ENCODE results near the gene OPRM1.
"Not testable (repeated sequence)": the region's sequence is repeated elsewhere in the genome, so short reads cannot be mapped to it uniquely, and the experiment has no call there.

The OPRM1 gene

DNA sequence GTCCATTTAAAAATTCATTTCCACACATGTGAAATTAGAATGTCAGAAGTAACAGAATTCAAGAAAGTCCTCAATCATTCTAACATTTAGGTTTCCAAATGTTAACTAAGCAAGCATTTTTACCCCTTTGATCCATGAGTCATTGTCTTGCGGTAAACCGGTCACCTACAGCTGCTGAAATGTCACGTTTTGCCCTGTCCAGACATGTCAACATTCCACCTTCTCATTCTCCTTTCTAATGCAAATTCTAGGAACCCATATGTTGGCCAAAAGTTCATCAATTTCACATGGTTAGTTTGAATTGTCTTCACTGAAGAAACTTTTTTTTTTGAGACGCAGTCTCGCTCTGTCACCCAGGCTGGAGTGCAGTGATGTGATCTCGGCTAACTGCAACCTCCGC lies 200.4 kb downstream of the OPRM1 start:
- Histone ChIP-seq H3K27ac (ENCODE audit: low read length) (no peak overlapping the region), H3K9me3 (ENCODE audit: control insufficient read depth in 2 of 2, low read length in 2 of 2) (no peaks in the 10 kb centered on the region), H3K27me3 (ENCODE audit: control insufficient read depth in 1 of 2, insufficient read depth in 2 of 2, low read length in 2 of 2) (no peaks in the 10 kb centered on the region), H3K4me1 (ENCODE audit: control insufficient read depth, insufficient read depth, low read length) (no peaks in the 10 kb centered on the region), H3K4me3 (ENCODE audit: low read length in 2 of 2) (no peak overlapping the region), H3K36me3 (ENCODE audit: control insufficient read depth in 2 of 2, insufficient read depth in 2 of 2, low read length in 2 of 2) (no peaks in the 10 kb centered on the region), H3K9ac (ENCODE audit: low read length in 2 of 2) (no peak overlapping the region)

DNA sequence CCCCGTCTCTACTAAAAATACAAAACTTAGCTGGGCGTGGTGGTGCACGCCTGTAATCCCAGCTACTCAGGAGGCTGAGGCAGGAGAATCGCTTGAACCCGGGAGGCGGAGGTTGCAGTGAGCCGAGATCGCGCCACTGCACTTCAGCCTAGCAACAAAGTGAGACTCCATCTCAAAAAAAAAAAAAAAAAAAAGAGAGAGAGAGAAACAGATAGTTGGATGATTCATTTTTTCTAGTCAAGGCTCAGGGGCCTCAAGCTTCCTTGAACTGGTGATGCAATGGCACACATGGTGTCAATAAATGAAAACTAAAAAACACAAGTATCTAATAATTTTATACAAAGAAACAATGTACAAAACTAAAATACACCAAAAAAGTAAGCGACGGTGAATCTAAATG lies 202.0 kb downstream of the OPRM1 start:
- H3K27me3 ChIP-seq (ENCODE audit: control insufficient read depth in 1 of 2, insufficient read depth in 2 of 2, low read length in 2 of 2); H3K9ac ChIP-seq (ENCODE audit: low read length in 2 of 2); H3K9me3 ChIP-seq (ENCODE audit: control insufficient read depth in 2 of 2, low read length in 2 of 2); H3K4me1 ChIP-seq (ENCODE audit: control insufficient read depth, insufficient read depth, low read length); H3K27ac ChIP-seq (ENCODE audit: low read length); H3K36me3 ChIP-seq (ENCODE audit: control insufficient read depth in 2 of 2, insufficient read depth in 2 of 2, low read length in 2 of 2); H3K4me3 ChIP-seq (ENCODE audit: low read length in 2 of 2): not testable (repeated sequence)

DNA sequence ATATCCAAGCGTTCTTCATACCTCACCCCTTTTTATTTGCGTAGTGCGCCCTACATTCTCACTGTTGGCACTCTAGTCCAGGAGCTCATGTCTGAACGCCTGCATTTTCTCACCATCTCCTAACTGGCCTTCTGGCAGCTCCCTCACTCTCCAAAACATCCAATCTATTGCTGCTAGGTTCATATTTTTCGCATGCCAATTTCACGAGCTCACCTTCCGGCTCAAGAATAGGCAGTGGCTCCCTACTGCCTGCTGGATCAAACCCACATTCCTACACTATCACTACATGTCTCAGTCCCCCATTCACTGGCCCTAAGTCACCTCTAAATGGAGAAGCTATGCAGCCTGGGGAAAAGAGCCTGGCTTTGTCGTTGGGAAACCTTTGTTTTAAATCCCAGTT lies 202.5 kb downstream of the OPRM1 start:
- no peak overlapping the region for H3K27ac ChIP-seq (ENCODE audit: low read length)
- no peaks in the 10 kb centered on the region for H3K36me3 ChIP-seq (ENCODE audit: control insufficient read depth in 2 of 2, insufficient read depth in 2 of 2, low read length in 2 of 2)
- no peak overlapping the region for H3K9ac ChIP-seq (ENCODE audit: low read length in 2 of 2)
- no peaks in the 10 kb centered on the region for H3K9me3 ChIP-seq (ENCODE audit: control insufficient read depth in 2 of 2, low read length in 2 of 2)
- H3K4me1 ChIP-seq (ENCODE audit: control insufficient read depth, insufficient read depth, low read length), result no peaks in the 10 kb centered on the region
- H3K4me3 ChIP-seq (ENCODE audit: low read length in 2 of 2), result no peak overlapping the region
- H3K27me3 ChIP-seq (ENCODE audit: control insufficient read depth in 1 of 2, insufficient read depth in 2 of 2, low read length in 2 of 2), result no peaks in the 10 kb centered on the region

DNA sequence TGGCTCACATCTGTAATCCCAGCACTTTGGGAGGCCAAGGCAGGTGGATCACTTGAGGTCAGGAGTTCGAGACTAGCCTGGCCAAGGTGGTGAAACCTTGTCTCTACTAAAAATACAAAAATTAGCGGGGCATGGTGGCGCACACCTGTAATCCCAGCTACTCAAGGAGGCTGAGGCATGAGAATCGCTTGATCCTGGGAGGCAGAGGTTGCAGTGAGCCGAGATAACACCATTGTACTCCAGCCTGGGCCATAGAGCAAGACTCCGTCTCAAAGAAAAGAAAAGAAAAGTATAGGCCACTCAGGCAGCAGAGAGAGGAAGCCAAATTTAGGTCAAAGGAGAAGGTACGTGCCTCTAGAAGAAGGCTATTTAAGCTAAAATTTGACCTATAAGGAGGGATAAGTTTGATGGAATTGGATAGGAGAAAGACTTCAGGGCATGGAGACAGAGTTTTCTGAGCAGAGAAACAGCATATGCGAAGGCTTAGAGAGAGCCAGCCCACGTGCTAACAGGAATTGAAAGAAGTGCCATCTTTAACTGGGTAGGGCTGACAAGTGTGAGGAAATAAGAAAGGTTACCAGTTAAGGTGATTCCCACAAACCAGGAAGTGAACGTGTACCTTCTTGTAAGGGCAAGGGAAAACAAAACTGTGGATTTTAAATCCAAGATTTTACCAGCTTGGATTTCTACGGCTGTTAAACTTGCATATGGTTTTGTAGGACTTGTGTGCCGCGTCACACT lies 203.7 kb downstream of the OPRM1 start:
- H3K27ac ChIP-seq (ENCODE audit: low read length), result no peak overlapping the region

DNA sequence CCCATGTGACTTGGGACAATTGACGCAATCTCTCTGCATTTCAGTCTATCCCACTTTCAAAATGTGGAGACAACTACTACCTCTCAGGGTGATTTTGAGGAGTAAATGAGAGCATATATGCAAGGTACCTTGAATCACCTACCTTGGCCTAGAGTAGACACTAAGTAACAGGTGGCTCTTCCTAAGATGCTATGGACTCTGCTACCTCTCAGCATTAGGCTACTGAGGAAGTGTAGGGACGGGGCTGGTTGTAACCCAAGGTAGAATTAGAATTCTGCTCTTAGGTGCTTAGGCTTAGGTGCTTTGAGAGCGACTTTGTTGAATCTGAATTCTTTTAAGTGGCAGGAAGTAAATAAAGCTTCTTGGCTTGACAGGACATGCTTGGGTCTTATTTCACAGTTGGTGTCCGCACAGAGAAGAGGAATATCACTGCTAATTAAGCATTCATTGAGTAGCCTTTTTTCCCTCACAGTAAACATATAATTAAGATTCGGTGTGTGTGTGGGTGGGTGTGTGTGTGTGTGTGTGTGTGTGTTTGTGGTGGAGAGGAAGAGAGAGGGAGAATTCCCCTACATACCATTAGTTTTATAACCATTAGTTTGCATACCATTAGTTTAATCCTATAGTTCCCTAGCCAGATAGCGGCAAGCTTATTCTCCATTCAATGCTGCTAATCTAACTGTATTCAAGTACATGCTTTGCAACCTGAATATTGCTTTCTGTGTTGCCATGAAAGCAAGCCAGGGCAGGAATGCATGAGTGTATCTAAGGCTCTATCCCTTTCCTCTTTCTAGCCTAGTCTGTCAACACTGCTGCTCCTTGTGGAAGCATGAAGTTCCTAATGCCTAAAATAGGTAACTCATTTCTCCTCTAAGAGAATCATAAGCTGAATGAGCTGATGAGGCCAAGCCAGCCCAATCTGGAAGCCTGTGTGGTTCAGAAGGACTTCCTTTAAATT lies 205.0 kb downstream of the OPRM1 start:
- no peaks in the 10 kb centered on the region for H3K36me3 ChIP-seq (ENCODE audit: control insufficient read depth in 2 of 2, insufficient read depth in 2 of 2, low read length in 2 of 2)
- no peaks in the 10 kb centered on the region for H3K4me1 ChIP-seq (ENCODE audit: control insufficient read depth, insufficient read depth, low read length)
- H3K27ac ChIP-seq (ENCODE audit: low read length), result no peak overlapping the region
- no peaks in the 10 kb centered on the region for H3K27me3 ChIP-seq (ENCODE audit: control insufficient read depth in 1 of 2, insufficient read depth in 2 of 2, low read length in 2 of 2)
- no peaks in the 10 kb centered on the region for H3K9me3 ChIP-seq (ENCODE audit: control insufficient read depth in 2 of 2, low read length in 2 of 2)
- H3K4me3 ChIP-seq (ENCODE audit: low read length in 2 of 2), result no peak overlapping the region
- no peak overlapping the region for H3K9ac ChIP-seq (ENCODE audit: low read length in 2 of 2)

More for the DNA sequence above, 203.7 kb downstream of the OPRM1 start:
- H3K27me3 ChIP-seq (ENCODE audit: control insufficient read depth in 1 of 2, insufficient read depth in 2 of 2, low read length in 2 of 2), result no peaks in the 10 kb centered on the region
- H3K4me3 ChIP-seq (ENCODE audit: low read length in 2 of 2), result no peak overlapping the region
- no peaks in the 10 kb centered on the region for H3K9me3 ChIP-seq (ENCODE audit: control insufficient read depth in 2 of 2, low read length in 2 of 2)
- no peaks in the 10 kb centered on the region for H3K4me1 ChIP-seq (ENCODE audit: control insufficient read depth, insufficient read depth, low read length)
- H3K9ac ChIP-seq (ENCODE audit: low read length in 2 of 2), result no peak overlapping the region
- H3K36me3 ChIP-seq (ENCODE audit: control insufficient read depth in 2 of 2, insufficient read depth in 2 of 2, low read length in 2 of 2), result no peaks in the 10 kb centered on the region

DNA sequence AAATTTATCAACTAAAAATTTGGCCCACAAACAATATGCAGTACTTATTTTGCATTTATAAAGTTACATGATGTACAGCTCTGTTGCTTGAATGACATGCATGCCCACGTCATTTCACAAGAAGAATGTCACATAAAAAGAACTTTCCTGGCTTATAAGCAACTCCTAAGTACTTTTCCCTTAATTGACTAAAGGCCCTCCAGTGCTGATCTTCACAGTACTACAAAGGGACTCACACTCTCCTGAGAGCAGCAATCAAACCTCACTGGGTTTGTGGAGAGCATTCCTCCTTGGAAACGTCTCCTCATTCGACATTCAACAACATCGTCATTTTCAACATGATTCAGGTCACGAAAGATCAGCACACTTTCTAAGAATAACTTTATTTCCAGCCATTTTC lies 206.5 kb downstream of the OPRM1 start:
- no peak overlapping the region for H3K9ac ChIP-seq (ENCODE audit: low read length in 2 of 2)
- no peak overlapping the region for H3K4me3 ChIP-seq (ENCODE audit: low read length in 2 of 2)
- no peaks in the 10 kb centered on the region for H3K36me3 ChIP-seq (ENCODE audit: control insufficient read depth in 2 of 2, insufficient read depth in 2 of 2, low read length in 2 of 2)
- H3K9me3 ChIP-seq (ENCODE audit: control insufficient read depth in 2 of 2, low read length in 2 of 2), result no peaks in the 10 kb centered on the region
- H3K27ac ChIP-seq (ENCODE audit: low read length), result no peak overlapping the region
- H3K27me3 ChIP-seq (ENCODE audit: control insufficient read depth in 1 of 2, insufficient read depth in 2 of 2, low read length in 2 of 2), result no peaks in the 10 kb centered on the region
- no peaks in the 10 kb centered on the region for H3K4me1 ChIP-seq (ENCODE audit: control insufficient read depth, insufficient read depth, low read length)

DNA sequence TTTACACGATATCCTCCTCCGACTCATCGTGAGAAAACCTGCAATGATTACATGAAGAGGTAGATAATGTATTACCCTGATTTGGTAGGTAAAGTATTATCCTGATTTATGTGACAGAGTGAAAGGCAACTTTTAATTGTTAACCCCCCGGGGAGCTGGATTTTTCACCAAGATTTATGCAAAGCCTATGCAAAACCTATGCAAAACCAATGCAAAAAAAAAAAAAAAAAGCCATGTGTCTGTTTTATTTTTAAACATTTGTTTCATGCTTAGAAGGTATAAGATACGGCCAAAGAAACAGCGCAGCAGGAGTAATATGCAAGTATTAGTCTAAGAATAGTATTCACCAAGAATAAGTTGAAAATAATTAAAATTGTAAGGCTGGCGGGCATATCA lies 207.7 kb downstream of the OPRM1 start:
- H3K27ac ChIP-seq (ENCODE audit: low read length), result no peak overlapping the region
- no peak overlapping the region for H3K9ac ChIP-seq (ENCODE audit: low read length in 2 of 2)
- H3K27me3 ChIP-seq (ENCODE audit: control insufficient read depth in 1 of 2, insufficient read depth in 2 of 2, low read length in 2 of 2), result no peaks in the 10 kb centered on the region
- no peaks in the 10 kb centered on the region for H3K4me1 ChIP-seq (ENCODE audit: control insufficient read depth, insufficient read depth, low read length)
- no peaks in the 10 kb centered on the region for H3K9me3 ChIP-seq (ENCODE audit: control insufficient read depth in 2 of 2, low read length in 2 of 2)
- no peaks in the 10 kb centered on the region for H3K36me3 ChIP-seq (ENCODE audit: control insufficient read depth in 2 of 2, insufficient read depth in 2 of 2, low read length in 2 of 2)
- no peak overlapping the region for H3K4me3 ChIP-seq (ENCODE audit: low read length in 2 of 2)

DNA sequence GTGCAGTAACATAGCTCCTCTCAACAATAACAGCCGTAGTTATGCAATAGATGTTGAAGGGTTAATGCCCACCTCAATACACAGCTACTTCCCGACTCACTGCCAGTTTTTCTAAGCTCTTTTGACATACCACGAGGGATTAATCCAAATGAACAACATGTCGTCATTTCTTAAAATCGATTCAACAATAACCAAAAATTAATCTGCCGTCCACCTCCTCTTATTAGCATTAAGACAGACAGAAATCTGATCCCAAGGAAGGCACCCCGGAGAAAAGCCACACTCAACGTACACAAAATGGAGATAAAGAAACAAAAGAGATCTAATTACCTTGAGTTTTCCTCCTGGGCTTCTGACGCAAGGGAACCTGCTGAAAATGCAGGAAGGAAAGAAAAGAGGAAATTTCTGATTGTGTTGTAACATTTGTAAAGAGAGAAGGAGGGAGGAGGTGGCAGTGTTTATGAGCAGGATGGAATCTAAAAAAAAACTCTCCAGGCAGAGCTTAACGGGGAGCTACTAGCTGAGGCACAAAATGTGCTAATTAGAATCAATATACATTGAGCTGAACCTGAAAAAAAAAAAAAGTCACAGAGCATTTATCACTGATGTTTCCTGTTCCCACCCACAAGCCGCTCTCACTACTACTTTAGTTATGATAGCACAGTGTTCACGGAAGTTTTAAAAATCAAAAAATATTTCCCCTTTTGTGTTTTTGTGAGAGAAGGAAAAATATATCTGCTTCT lies 208.2 kb downstream of the OPRM1 start:
- Histone ChIP-seq H3K4me1 (ENCODE audit: control insufficient read depth, insufficient read depth, low read length) (no peaks in the 10 kb centered on the region), H3K36me3 (ENCODE audit: control insufficient read depth in 2 of 2, insufficient read depth in 2 of 2, low read length in 2 of 2) (no peaks in the 10 kb centered on the region), H3K27me3 (ENCODE audit: control insufficient read depth in 1 of 2, insufficient read depth in 2 of 2, low read length in 2 of 2) (no peaks in the 10 kb centered on the region), H3K4me3 (ENCODE audit: low read length in 2 of 2) (no peak overlapping the region), H3K27ac (ENCODE audit: low read length) (no peak overlapping the region), H3K9ac (ENCODE audit: low read length in 2 of 2) (no peak overlapping the region), H3K9me3 (ENCODE audit: control insufficient read depth in 2 of 2, low read length in 2 of 2) (no peaks in the 10 kb centered on the region)

DNA sequence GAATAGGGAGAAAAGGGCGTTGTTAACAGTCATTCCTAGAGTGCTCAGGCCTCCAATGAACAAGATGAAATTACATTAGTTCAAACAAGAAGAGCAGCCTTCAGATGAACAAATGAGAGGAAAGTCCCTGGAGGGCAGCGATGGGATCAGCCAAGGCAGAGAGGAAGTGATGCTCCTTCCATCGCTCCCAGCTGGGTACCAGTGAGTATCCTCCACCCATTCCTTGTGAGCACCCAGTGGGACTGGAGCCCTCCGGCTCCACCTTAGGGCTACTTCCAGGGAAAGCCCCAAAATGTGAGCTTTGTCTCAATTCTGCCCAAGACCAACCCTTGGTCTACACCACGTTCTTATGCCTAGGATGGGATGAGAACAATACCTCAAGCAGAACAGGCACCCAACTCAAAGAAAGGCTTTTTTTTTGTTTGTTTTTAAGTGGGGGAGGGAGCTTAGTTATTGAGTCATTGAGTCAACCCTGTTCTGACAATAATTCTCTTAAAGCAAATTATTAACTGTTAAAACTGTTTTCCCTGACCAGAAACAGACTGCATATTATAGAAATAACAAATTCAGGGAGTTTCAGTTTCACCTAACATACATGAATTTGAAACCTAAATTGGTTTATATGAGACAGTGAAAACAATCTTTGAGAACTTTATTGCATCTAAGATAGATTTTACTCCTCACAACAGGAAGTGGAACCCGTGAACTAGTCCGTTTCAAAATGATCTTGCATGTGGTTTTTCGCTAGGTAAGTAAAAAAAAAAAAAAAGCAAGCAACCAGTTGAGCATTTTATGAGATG lies 210.7 kb downstream of the OPRM1 start:
- no peaks in the 10 kb centered on the region for H3K4me1 ChIP-seq (ENCODE audit: control insufficient read depth, insufficient read depth, low read length)
- no peak overlapping the region for H3K4me3 ChIP-seq (ENCODE audit: low read length in 2 of 2)
- H3K27ac ChIP-seq (ENCODE audit: low read length), result no peak overlapping the region
- no peak overlapping the region for H3K9ac ChIP-seq (ENCODE audit: low read length in 2 of 2)
- no peaks in the 10 kb centered on the region for H3K36me3 ChIP-seq (ENCODE audit: control insufficient read depth in 2 of 2, insufficient read depth in 2 of 2, low read length in 2 of 2)
- no peaks in the 10 kb centered on the region for H3K27me3 ChIP-seq (ENCODE audit: control insufficient read depth in 1 of 2, insufficient read depth in 2 of 2, low read length in 2 of 2)
- no peaks in the 10 kb centered on the region for H3K9me3 ChIP-seq (ENCODE audit: control insufficient read depth in 2 of 2, low read length in 2 of 2)

DNA sequence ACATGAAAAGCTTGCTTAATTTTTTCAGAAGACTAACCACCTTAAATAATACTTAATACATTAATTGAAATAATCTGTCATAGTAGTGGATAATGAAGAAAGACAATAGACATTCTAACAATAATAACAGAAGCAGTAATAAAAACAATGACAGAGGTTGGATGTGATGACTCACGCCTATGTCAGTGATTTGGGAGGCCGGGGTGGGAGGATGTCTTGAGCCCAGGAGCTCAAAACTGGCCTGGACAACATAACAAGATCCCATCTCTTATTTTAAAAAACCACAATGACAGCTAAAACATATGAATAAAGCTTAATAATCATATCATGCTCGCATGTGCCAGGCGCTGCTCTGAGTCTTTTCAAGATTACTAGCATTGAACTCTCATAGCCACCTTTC lies 212.1 kb downstream of the OPRM1 start:
- no peaks in the 10 kb centered on the region for H3K9me3 ChIP-seq (ENCODE audit: control insufficient read depth in 2 of 2, low read length in 2 of 2)
- no peak overlapping the region for H3K4me3 ChIP-seq (ENCODE audit: low read length in 2 of 2)
- no peaks in the 10 kb centered on the region for H3K36me3 ChIP-seq (ENCODE audit: control insufficient read depth in 2 of 2, insufficient read depth in 2 of 2, low read length in 2 of 2)
- no peaks in the 10 kb centered on the region for H3K27me3 ChIP-seq (ENCODE audit: control insufficient read depth in 1 of 2, insufficient read depth in 2 of 2, low read length in 2 of 2)
- H3K9ac ChIP-seq (ENCODE audit: low read length in 2 of 2), result no peak overlapping the region
- H3K27ac ChIP-seq (ENCODE audit: low read length), result no peak overlapping the region
- H3K4me1 ChIP-seq (ENCODE audit: control insufficient read depth, insufficient read depth, low read length), result no peaks in the 10 kb centered on the region

All from stomach smooth muscle (tissue), 2 donors.